Memory B cell (primary cell): ENCODE results near the gene EFL1.
"Not testable (repeated sequence)": the region's sequence is repeated elsewhere in the genome, so short reads cannot be mapped to it uniquely, and the experiment has no call there.

ENCODE experiments used
- ATAC-seq: fragments of 150-1000 bp; cut with Tn5 transposase; 2 replicates; pipeline ENCODE4 v1.10.0; 2021; ENCODE audit warnings: low read depth, mild to moderate bottlenecking, moderate library complexity
- DNase-seq, 2 donors: peaks; one replicate each; pipeline ENCODE4 v3.0.0; 2022; ENCODE audit warnings: low spot score in 2 of 2
- H3K27ac Mint-ChIP-seq: one replicate; pipeline ENCODE4 v1.8.0; 2022; ENCODE audit warnings: mild to moderate bottlenecking, moderate library complexity, mixed read lengths
- H3K27me3 Mint-ChIP-seq: one replicate; pipeline ENCODE4 v1.8.0; 2022; ENCODE audit warnings: mixed read lengths
- H3K36me3 Mint-ChIP-seq: one replicate; pipeline ENCODE4 v1.8.0; 2022; ENCODE audit warnings: mild to moderate bottlenecking, mixed read lengths
- H3K4me1 Mint-ChIP-seq: one replicate; pipeline ENCODE4 v1.8.0; 2022; ENCODE audit warnings: mixed read lengths
- H3K4me3 Mint-ChIP-seq: one replicate; pipeline ENCODE4 v1.8.0; 2022; ENCODE audit warnings: mild to moderate bottlenecking, moderate library complexity, mixed read lengths
- H3K9me3 Mint-ChIP-seq: one replicate; pipeline ENCODE4 v1.8.0; 2022; ENCODE audit warnings: mixed read lengths

EFL1 gene

DNA sequence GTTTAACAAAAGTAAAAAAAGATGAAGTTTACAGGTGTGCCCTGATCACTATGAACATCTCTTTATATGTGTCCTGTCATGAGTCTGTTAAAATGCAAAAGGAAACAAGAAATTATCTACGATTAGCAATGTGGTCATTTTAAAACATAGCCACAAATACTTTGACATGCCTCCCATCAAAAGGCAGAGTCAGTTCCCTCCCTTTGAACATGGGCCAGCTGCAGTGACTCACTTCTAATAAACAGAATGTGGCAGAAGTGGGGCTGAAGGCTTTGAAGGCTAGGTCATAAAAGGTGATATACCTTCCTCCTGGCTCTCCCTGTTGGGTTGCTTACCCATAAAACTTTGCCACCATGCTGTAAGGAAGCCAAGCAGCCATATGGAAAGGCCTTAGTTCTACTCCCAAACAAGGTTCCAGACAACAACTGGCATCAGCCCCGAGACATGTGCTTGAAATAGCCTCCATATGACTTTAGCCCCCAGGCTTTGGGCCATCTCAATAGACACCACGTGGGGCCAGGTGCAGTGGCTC, 52.4 kb downstream of the EFL1 start:
- H3K27me3 Mint-ChIP-seq, H3K4me3 Mint-ChIP-seq, ATAC-seq, H3K4me1 Mint-ChIP-seq, H3K27ac Mint-ChIP-seq, DNase-seq, H3K9me3 Mint-ChIP-seq: not testable (repeated sequence)
- peaks cover 20% of the 10 kb centered on the region for H3K36me3 Mint-ChIP-seq

DNA sequence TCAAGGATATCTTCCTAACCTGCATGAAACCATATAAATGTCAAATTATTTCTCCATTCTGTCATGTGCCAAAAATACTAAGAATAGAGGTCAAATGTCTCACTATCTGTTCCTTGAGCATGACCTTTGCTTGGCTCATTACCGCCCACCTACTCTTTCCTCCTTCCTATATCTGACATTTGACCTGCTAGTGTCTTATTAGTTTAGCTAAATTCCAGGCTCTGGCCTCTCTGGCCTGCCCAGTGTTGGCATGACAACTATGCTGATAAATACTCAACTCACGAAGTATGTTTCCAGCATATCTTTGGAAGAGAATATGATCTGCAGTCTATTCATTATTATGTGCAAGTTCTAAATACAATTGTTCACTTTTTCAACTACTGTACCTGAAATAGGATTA, 58.0 kb downstream of the EFL1 start:
- H3K27ac Mint-ChIP-seq, DNase-seq, H3K27me3 Mint-ChIP-seq, H3K4me3 Mint-ChIP-seq, H3K4me1 Mint-ChIP-seq, H3K9me3 Mint-ChIP-seq, ATAC-seq: not testable (repeated sequence)
- peaks cover 12% of the 10 kb centered on the region for H3K36me3 Mint-ChIP-seq

DNA sequence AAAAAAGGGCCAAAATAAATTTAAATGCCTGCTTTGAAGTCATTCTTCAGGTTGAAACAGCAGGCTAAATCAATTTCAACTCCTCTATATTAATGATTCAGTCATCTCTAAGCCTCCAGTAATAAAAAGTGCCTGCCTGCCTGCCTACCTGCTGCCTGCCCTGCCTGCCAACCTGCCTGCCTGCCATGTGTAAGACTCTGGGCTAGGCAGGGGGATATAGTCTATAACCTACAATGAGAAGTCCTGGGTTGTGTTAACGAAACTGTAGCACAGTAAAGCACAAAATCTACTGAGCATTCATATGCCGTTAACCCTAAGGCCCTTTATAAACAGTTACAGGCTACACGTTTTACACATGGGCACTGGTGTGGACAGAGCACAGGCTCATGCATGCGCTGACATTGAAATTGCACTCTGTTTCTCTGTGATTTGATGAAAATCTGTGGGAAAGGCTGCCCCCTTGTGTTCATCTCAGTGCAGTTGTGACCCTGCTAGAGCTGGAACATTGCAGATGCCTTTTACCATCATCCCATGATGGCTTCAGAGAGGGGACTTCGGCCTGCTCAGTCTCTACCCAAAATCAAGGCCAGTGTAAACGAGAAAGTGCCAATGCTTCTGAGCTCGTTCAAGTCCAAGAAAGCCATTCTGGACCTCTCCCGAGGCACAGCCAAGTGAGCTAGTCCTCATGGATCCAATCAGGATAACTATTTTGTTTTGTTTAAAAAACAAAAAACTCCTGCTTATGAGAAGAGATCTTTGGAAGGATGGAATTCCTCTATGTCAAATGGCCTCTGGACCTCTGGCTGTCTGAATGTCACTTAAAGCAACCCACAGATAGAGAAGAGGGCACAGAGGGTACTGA, 64.6 kb downstream of the EFL1 start:
- Mint-ChIP-seq H3K4me3 (no peak overlapping the region), H3K4me1 (peaks cover 3% of the 10 kb centered on the region), H3K27ac (no peak overlapping the region), H3K9me3 (no peaks in the 10 kb centered on the region), H3K27me3 (no peaks in the 10 kb centered on the region), H3K36me3 (peaks cover 4% of the 10 kb centered on the region)
- DNase-seq (peak; percentile 59), ATAC-seq (peak; percentile 87)

DNA sequence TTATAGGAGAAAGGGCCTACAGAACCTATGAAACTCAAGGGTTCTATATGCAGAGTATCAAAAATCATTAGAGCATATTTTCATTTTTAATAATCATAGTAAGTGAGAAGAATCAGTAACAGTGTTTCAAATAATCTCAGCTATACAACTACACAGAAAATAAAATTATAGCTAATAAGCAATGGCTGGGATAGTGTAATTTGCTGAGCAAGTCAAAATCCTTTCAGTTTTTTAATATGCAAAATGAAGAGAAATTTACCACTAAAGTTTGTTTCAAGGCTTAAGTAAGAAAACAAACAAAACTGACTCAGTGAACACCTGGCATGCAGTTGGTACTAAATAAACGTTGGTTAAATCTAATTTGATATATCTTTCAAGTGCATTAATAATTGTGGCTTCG, 66.2 kb downstream of the EFL1 start:
- DNase-seq, result no peak
- Mint-ChIP-seq H3K27ac (no peak overlapping the region), H3K9me3 (no peaks in the 10 kb centered on the region), H3K27me3 (no peaks in the 10 kb centered on the region), H3K36me3 (peaks cover 4% of the 10 kb centered on the region), H3K4me1 (peaks cover 3% of the 10 kb centered on the region), H3K4me3 (no peak overlapping the region)
- no peak for ATAC-seq

DNA sequence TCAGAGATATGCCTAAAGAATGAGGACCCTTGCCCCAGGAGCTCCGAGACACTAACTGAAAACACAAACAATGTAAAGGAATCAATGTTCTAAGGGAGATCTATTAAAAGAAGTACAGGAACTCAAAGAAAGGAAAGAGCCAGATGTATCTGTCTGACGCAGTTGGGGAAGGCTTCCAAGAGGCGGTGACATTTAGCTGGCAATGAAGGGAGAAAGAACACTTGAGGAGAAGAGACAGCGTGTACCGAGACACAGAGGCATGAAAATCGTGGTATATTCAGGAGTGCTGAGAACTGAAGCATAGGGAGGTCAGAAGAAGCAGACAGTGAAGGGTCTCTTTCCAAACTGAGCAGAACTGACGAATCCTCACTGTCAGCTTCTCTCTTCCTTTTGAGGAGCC, 66.7 kb downstream of the EFL1 start:
- not testable (repeated sequence) for H3K4me1 Mint-ChIP-seq, H3K4me3 Mint-ChIP-seq, DNase-seq, H3K9me3 Mint-ChIP-seq, ATAC-seq, H3K27ac Mint-ChIP-seq, H3K36me3 Mint-ChIP-seq, H3K27me3 Mint-ChIP-seq

DNA sequence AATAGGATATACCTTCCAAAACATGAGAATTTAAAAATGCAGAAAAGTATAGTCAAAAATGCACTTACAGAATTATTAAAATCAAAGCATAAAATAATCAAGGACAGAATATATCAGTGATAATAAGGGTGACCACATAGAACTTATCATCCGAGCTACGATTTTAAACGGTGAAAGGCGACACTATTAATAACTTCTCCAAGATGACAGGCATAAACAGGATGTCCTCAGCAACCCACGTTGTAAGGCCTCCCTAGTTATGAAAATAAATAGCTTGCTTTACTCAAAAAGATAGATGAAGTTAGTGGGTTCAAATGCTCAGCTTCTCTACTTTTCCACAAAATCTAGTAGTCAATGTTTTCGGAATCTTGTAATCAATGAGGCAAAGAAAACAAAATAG, 68.0 kb downstream of the EFL1 start:
- H3K4me3 Mint-ChIP-seq, H3K27ac Mint-ChIP-seq, DNase-seq, H3K4me1 Mint-ChIP-seq, H3K9me3 Mint-ChIP-seq, ATAC-seq, H3K27me3 Mint-ChIP-seq: not testable (repeated sequence)
- peaks cover 10% of the 10 kb centered on the region for H3K36me3 Mint-ChIP-seq

- not testable (repeated sequence) for ATAC-seq, H3K27me3 Mint-ChIP-seq, H3K27ac Mint-ChIP-seq, H3K4me1 Mint-ChIP-seq, H3K9me3 Mint-ChIP-seq, H3K4me3 Mint-ChIP-seq, DNase-seq
- H3K36me3 Mint-ChIP-seq, result peaks cover 11% of the 10 kb centered on the region
Measured at GRCh38 chr15:82193435-82193834, 69.1 kb downstream of the EFL1 start.

DNA sequence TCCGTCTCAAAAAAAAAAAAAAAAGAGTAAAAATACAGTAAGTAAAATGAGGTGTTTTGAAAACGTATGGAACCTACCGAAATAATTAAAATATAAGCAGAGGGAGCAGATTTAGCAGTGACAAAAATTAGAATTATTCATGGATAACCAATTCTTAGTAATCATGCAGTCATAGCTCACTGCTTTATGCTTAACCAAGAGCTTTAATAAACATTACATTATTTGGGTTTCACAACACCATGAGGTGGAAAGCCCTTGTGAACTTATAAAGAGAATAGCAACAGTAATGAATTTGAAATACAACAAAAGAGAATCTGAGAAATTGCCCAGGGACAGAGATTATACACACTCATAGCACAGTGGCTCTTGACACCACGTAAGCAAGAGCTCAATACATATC, 70.1 kb downstream of the EFL1 start:
- not testable (repeated sequence) for H3K27me3 Mint-ChIP-seq, H3K4me1 Mint-ChIP-seq, ATAC-seq, H3K4me3 Mint-ChIP-seq, DNase-seq, H3K27ac Mint-ChIP-seq, H3K9me3 Mint-ChIP-seq
- H3K36me3 Mint-ChIP-seq, result peaks cover 11% of the 10 kb centered on the region

- DNase-seq (no peak), ATAC-seq (peak; percentile 77)
- Mint-ChIP-seq H3K4me1 (peaks cover 7% of the 10 kb centered on the region), H3K4me3 (no peak overlapping the region), H3K27ac (no peak overlapping the region), H3K36me3 (peaks cover 11% of the 10 kb centered on the region), H3K9me3 (no peaks in the 10 kb centered on the region), H3K27me3 (no peaks in the 10 kb centered on the region)
Measured at GRCh38 chr15:82186719-82187406, 75.7 kb downstream of the EFL1 start.

- Mint-ChIP-seq H3K27me3 (no peaks in the 10 kb centered on the region), H3K4me1 (peaks cover 7% of the 10 kb centered on the region), H3K27ac (no peak overlapping the region)
Measured at GRCh38 chr15:82186161-82186560, 76.4 kb downstream of the EFL1 start.

DNA sequence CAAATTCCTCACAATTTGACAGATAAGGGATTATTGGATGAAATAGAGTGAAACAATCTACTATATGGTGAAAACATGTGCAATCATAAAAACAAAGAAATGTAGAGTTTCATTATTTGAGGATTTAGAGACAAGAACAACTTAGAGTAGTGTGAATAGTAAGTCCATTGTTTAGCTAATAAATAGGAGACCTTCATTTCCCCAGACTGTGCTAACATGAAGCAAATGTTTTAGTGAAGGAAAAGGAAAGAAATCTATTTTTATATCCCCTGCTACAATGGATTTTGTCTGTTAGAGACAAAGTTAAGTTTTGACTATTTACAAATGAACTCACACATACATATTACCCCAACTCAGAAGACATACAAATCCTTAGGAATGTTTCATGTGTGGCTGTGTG, 77.8 kb downstream of the EFL1 start:
- Mint-ChIP-seq H3K27me3 (no peaks in the 10 kb centered on the region), H3K4me3 (no peak overlapping the region), H3K27ac (no peak overlapping the region), H3K36me3 (peaks cover 10% of the 10 kb centered on the region), H3K9me3 (no peaks in the 10 kb centered on the region), H3K4me1 (peaks cover 7% of the 10 kb centered on the region)
- ATAC-seq (no peak), DNase-seq (no peak)

More at GRCh38 chr15:82186161-82186560, 76.4 kb downstream of the EFL1 start:
- Mint-ChIP-seq H3K4me3 (no peak overlapping the region), H3K9me3 (no peaks in the 10 kb centered on the region), H3K36me3 (peaks cover 15% of the 10 kb centered on the region)
- ATAC-seq (no peak), DNase-seq (no peak)

DNA sequence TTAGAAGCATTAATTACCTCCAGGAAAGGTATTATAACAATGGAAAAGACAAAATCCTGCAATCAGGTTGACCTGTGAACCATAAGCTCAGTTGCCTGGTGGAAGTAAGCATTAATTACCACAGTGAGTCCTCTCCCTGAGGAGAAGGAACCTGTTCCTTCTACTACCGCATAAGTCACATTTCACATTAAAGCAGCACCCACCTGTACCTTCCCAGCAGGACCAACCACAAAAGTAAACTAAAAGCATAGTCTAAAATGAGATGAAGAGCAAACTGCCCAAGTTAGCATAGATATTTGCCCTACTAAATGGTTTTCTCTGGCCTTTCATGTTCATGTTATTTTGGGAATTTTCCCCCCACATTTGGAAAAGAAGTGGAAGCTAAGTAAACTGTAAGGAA, 78.2 kb downstream of the EFL1 start:
- Mint-ChIP-seq H3K27ac (no peak overlapping the region), H3K36me3 (peaks cover 9% of the 10 kb centered on the region), H3K4me3 (no peak overlapping the region), H3K9me3 (no peaks in the 10 kb centered on the region), H3K4me1 (peaks cover 7% of the 10 kb centered on the region), H3K27me3 (no peaks in the 10 kb centered on the region)
- DNase-seq (no peak), ATAC-seq (no peak)

DNA sequence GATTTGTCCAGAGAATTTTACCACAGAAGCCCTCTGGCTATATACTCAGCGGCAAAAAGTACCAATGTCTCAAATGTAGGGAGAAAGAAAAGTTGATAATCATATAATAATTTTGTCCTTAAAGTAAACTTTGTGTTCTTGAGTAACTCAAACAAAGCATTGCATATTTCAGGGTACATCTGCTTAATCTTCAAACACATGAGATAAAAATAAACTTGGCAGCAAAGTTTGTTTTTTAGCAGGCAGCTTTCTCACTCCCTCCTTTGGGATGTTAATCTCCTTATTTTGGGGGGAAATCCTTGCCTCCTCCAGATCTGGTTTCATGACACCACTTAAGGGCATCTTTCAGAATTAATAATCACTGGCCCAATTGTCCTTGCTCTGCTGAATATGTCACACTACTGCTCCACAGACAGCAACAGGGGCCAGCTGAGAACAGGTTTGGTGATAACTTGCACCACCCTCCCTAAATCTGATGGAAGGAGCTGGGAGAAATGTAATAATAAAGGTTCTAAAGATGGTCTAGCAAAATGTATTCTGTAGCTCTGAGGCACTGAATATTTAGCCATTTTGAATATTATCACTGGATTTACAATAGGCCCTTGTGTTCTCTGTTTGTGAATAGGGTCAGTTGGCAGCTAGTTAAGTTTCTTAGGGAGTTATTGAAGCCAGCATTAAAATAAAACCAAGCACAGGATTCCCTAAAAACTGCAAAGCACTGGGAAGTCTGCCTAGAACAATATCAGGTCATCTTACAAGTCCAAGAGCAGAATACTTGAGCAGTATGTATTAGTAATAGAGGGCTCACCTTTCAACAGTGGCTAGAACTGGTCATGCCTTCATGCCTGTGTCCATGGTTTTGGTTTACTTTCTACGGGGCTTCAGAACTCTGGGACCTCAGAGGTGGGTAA, 79.2 kb downstream of the EFL1 start:
- peaks cover 11% of the 10 kb centered on the region for H3K4me1 Mint-ChIP-seq
- peaks cover 9% of the 10 kb centered on the region for H3K36me3 Mint-ChIP-seq
- H3K27ac Mint-ChIP-seq, result no peak overlapping the region
- ATAC-seq, result no peak
- H3K27me3 Mint-ChIP-seq, result no peaks in the 10 kb centered on the region
- no peaks in the 10 kb centered on the region for H3K9me3 Mint-ChIP-seq
- DNase-seq, result no peak
- no peak overlapping the region for H3K4me3 Mint-ChIP-seq

DNA sequence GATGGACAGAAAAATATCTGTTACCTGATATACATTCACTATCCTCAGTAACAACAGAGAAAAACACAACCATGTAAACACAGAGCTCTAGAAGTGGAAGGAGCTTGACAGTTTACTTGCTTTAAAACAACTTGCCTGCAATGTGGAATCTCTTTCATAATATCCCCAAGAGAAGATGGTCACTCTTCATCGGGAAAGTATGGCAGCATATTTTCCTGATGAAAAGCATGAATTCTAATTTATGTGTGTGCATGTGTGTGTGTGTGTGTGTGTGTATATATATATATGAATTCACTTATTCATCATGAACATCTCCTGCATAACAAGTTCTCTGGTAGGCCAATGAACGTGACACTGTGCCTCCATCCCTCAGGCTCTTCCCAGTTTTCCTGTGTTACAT, 81.2 kb downstream of the EFL1 start:
- Mint-ChIP-seq H3K4me1 (peaks cover 16% of the 10 kb centered on the region), H3K9me3 (no peaks in the 10 kb centered on the region), H3K27ac (no peak overlapping the region), H3K27me3 (no peaks in the 10 kb centered on the region), H3K4me3 (no peak overlapping the region), H3K36me3 (peaks cover 10% of the 10 kb centered on the region)
- ATAC-seq, result no peak
- DNase-seq, result no peak
